Measurements from ENCODE around the gene RPS6KB2. TPM values are rescaled to one million over a fixed set of nuclear protein-coding genes. Genes with fewer than 3 reads are reported as not detected.

Gene RPS6KB2
- total RNA-seq, 3 donors from 2014 or later (not counting 1 experiment from before 2014, with no cell fraction given) = 81.0 to 89.6 (median 84.6) TPM

- DNase-seq = peak in 1 of 2 donors; percentile 49
- H3K4me3 ChIP-seq (ENCODE audit: low read length) = peak overlapping the region; percentile 94
- peaks cover 55 to 75% of the 10 kb centered on the region in 2 donors for H3K4me1 Mint-ChIP-seq
These were observed 23.1 kb upstream of the RPS6KB2 start for GRCh38 chr11:67405196-67405567.

GRCh38 chr11:67405688-67406339 is 22.5 kb upstream of the RPS6KB2 start:
- H3K36me3 ChIP-seq (ENCODE audit: control insufficient read depth, insufficient read depth, low read length) = peaks cover 29% of the 10 kb centered on the region
- peak overlapping the region; percentile 63 for H3K27ac ChIP-seq (ENCODE audit: low read length)
- peak overlapping the region; percentile 94 for H3K4me3 ChIP-seq (ENCODE audit: low read length)
- H3K4me3 Mint-ChIP-seq = peak overlapping the region; percentile 94
- H3K9me3 Mint-ChIP-seq = no peaks in the 10 kb centered on the region
- no peaks in the 10 kb centered on the region for H3K36me3 Mint-ChIP-seq
- ATAC-seq (no peak), DNase-seq (no peak)
- TF ChIP-seq CTCF (IDR thresholded peaks at IDR 0.05) = no peak
- H3K4me1 ChIP-seq (ENCODE audit: control insufficient read depth, insufficient read depth, low read length) = peaks cover 91% of the 10 kb centered on the region
- H3K27ac Mint-ChIP-seq = peak overlapping the region; percentile 86 to 96
- WGBS (ENCODE audit: insufficient coverage) = 74% methylated on average over 9 of the region's 9 CpGs
- peaks cover 55 to 76% of the 10 kb centered on the region in 2 donors for H3K4me1 Mint-ChIP-seq
- H3K9me3 ChIP-seq (ENCODE audit: control insufficient read depth, insufficient read depth, low read length) = no peaks in the 10 kb centered on the region
- intact Hi-C loops (cut with micrococcal nuclease) = no loop called here
- H3K27me3 Mint-ChIP-seq (ENCODE audit: low read depth in 2 of 2) = no peaks in the 10 kb centered on the region
- no peaks in the 10 kb centered on the region for H3K27me3 ChIP-seq (ENCODE audit: control insufficient read depth, insufficient read depth, low read length)

More at GRCh38 chr11:67405196-67405567, 23.1 kb upstream of the RPS6KB2 start:
- 51% methylated on average over 6 of the region's 6 CpGs for WGBS (ENCODE audit: insufficient coverage)
- H3K27ac Mint-ChIP-seq = peak overlapping the region; percentile 86 to 96
- intact Hi-C loops (cut with micrococcal nuclease) = no loop called here
- no peaks in the 10 kb centered on the region for H3K9me3 Mint-ChIP-seq
- no peak for ATAC-seq
- no peaks in the 10 kb centered on the region for H3K27me3 ChIP-seq (ENCODE audit: control insufficient read depth, insufficient read depth, low read length)
- H3K27ac ChIP-seq (ENCODE audit: low read length) = peak overlapping the region; percentile 63
- peaks cover 91% of the 10 kb centered on the region for H3K4me1 ChIP-seq (ENCODE audit: control insufficient read depth, insufficient read depth, low read length)
- no peaks in the 10 kb centered on the region for H3K36me3 Mint-ChIP-seq
- peak overlapping the region; percentile 94 for H3K4me3 Mint-ChIP-seq
- H3K36me3 ChIP-seq (ENCODE audit: control insufficient read depth, insufficient read depth, low read length) = peaks cover 33% of the 10 kb centered on the region
- TF ChIP-seq CTCF (IDR thresholded peaks at IDR 0.05) = no peak
- H3K27me3 Mint-ChIP-seq (ENCODE audit: low read depth in 2 of 2) = no peaks in the 10 kb centered on the region
- H3K9me3 ChIP-seq (ENCODE audit: control insufficient read depth, insufficient read depth, low read length) = no peaks in the 10 kb centered on the region

- 72% methylated on average over 18 of the region's 18 CpGs for WGBS (ENCODE audit: insufficient coverage)
- H3K27ac ChIP-seq (ENCODE audit: low read length) = peak overlapping the region; percentile 63
- intact Hi-C loops (cut with micrococcal nuclease) = no loop called here
- H3K27ac Mint-ChIP-seq = peak overlapping the region; percentile 86 to 96
- H3K4me3 ChIP-seq (ENCODE audit: low read length) = peak overlapping the region; percentile 9
- ATAC-seq = no peak
- no peaks in the 10 kb centered on the region for H3K9me3 Mint-ChIP-seq
- H3K36me3 Mint-ChIP-seq = no peaks in the 10 kb centered on the region
- H3K27me3 ChIP-seq (ENCODE audit: control insufficient read depth, insufficient read depth, low read length) = no peaks in the 10 kb centered on the region
- H3K36me3 ChIP-seq (ENCODE audit: control insufficient read depth, insufficient read depth, low read length) = peaks cover 29% of the 10 kb centered on the region
- DNase-seq = no peak
- TF ChIP-seq CTCF (IDR thresholded peaks at IDR 0.05) = no peak
- no peaks in the 10 kb centered on the region for H3K27me3 Mint-ChIP-seq (ENCODE audit: low read depth in 2 of 2)
- H3K4me1 Mint-ChIP-seq = peaks cover 55 to 81% of the 10 kb centered on the region in 2 donors
- H3K4me3 Mint-ChIP-seq = peak overlapping the region; percentile 94
- no peaks in the 10 kb centered on the region for H3K9me3 ChIP-seq (ENCODE audit: control insufficient read depth, insufficient read depth, low read length)
- H3K4me1 ChIP-seq (ENCODE audit: control insufficient read depth, insufficient read depth, low read length) = peaks cover 94% of the 10 kb centered on the region
These were observed 21.8 kb upstream of the RPS6KB2 start for GRCh38 chr11:67406420-67406968.
